HG03457 (cell line): ENCODE results near the gene COL6A1.

Source experiments
- ATAC-seq: cut with Tn5 transposase; IDR thresholded peaks from one replicate; pipeline ENCODE4 v1.9.1; 2021; ENCODE audit warnings: moderate number of reproducible peaks; ENCODE audit not compliant: unreplicated experiment

Gene COL6A1

GRCh38 chr21:46023555-46023954 lies 42.0 kb downstream of the COL6A1 start:
- no peak for ATAC-seq

DNA sequence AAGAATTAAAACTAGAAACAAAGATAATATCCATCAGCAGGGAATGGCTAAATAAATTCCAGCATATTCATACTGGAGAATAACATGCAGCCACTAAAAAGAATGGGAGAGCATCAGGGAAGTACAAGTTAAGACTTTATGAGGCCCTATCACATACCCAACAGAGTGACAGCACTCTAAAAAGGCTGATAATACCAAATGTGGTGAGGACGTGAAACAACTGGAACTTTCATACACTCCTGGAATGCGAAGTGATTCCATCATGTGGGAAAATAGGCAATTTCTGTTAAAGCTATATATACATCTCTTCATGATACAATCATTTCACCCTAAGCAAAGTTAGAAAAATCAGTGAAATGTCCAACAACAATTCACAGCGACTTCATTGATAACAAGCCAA lies 42.6 kb downstream of the COL6A1 start:
- ATAC-seq, result no peak

GRCh38 chr21:46025113-46025770 lies 43.7 kb downstream of the COL6A1 start:
- no peak for ATAC-seq

GRCh38 chr21:46027851-46028493 lies 46.4 kb downstream of the COL6A1 start:
- no peak for ATAC-seq

DNA sequence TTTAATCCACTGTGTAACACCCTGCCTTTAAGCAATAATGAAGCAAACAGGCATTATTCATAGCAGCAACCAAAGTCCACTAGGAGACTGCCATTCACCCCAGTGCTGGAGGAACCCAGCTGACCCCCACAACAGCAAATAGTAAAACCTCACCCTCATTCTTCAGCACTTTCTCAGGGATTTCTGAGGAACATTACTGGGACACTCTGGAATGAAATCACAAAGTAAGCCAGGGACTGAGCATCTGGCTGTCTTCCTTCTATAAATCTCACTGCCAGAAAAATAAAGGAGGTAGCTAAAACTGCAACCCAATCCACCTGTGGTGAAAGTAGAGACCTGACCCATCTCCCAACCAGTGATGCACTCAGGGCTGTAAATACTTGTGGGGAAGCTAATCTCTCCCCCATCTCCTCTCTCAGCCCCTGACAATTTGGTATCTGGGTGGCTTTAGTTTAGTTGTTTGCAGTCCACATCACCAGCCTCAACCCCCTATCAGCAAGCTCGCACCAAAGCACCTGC lies 47.1 kb downstream of the COL6A1 start:
- no peak for ATAC-seq

DNA sequence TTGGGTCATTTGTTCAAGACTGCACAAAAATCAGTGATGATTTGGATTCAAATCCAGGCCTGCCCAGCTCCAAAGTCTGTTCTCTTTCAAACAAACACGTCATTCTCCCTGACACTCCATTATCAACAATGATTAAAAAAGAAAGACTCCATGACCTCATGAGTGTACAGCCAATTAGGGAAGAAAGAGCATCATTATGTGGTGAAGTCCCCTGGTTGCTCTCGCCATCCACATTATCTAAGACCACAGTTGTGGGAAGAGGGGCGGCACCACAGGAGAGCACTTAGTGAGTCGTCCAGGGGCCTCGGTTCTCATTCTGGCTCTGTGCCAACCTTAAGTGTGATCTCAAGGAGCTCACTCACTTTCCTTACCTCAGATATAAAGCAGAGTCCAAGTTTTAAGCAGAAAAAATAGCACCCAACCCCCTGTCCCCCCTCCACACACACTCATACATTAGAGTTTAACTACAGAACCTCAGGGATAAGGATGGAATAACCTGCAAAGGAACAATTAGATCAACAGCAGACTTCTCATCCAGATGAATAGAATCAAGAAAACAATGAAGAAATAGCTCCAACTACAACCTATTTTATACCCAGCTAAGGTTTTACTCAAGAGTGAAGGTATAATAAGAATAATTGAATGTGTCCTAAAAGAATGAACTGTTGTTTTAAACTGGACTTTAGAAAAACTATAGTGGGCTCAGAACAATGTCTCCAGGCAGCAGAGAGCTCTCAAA lies 47.8 kb downstream of the COL6A1 start:
- ATAC-seq, result no peak

DNA sequence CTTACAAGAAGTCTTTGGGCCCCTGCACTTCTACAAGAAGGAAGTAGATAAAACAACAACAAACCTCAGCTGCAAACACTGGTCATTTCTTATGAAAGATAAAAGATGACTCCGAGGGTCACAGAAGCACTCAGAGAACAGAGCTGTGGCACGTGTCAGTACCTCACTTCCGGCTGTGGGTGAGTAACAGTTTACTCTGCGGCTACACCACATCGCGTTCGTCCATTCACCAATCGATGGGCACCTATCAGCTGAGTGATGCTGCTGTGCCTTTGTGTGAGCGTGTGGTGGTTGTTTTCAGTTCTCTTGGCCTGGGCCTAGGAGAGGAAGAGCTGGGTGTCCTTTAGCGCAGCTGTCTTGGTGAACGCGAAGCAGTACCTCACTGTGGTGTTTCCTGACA lies 49.9 kb downstream of the COL6A1 start:
- ATAC-seq, result no peak

DNA sequence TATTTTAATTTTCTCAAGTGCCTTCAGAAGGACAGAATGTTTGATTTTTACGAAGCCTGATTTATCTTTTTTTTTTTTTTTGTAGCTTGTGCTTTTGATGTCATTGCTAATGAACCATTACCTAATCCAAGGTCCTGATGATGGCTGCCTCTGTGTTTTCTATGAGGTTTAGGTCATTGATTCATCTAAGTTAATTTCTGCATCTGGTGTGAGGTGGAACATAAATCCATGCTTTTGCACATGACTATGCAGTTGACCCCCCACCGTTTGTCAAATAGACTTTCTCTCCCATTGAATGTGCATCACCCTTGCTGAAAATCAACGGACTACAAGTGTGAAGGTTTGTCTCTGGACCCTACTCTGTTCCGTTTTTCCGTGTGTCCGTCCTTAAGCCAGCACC lies 50.5 kb downstream of the COL6A1 start:
- no peak for ATAC-seq

DNA sequence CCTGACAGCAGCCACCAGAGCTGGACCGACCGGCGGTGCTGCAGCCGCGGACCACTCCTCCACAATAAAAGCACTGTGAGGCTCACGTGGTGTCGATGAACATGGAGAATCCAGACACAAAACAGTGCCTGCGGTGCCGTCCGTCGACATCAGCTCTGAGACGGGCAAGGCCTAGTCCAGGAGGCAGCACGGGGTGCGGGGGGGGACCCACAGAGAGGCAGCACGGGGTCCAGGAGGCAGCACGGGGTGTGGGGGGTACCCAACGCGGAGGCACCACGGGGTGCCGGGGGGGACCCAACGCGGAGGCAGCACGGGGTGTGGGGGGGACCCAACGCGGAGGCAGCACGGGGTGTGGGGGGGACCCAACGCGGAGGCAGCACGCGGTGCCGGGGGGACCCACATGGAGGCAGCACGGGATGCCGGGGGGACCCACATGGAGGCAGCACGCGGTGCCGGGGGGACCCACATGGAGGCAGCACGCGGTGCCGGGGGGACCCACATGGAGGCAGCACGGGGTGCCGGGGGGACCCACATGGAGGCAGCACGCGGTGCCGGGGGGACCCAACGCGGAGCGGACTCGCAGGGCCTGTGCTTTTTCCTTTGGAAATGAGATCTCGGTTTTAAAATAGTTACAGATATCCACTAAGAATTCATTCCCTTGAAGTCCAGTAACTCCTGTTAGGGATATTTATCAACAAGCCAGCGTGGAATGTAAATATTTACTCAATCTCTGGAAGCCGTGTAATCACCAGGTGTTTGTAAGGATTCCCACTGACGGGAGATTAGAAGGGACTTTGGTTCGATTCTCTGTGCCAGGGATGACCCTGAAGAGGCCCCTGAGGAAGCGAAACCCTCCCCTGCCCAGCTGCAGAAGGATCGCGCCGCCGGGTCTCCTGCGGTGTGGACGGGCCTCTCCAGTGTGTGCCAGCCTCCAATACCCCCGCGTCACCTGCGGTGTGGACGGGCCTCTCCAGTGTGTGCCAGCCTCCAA lies 52.1 kb downstream of the COL6A1 start:
- no peak for ATAC-seq

- ATAC-seq, result no peak
These were observed 54.5 kb downstream of the COL6A1 start for GRCh38 chr21:46035809-46036695.

GRCh38 chr21:46036696-46037330 lies 55.2 kb downstream of the COL6A1 start:
- ATAC-seq, result no peak

GRCh38 chr21:46037331-46038325 lies 56.1 kb downstream of the COL6A1 start:
- no peak for ATAC-seq

DNA sequence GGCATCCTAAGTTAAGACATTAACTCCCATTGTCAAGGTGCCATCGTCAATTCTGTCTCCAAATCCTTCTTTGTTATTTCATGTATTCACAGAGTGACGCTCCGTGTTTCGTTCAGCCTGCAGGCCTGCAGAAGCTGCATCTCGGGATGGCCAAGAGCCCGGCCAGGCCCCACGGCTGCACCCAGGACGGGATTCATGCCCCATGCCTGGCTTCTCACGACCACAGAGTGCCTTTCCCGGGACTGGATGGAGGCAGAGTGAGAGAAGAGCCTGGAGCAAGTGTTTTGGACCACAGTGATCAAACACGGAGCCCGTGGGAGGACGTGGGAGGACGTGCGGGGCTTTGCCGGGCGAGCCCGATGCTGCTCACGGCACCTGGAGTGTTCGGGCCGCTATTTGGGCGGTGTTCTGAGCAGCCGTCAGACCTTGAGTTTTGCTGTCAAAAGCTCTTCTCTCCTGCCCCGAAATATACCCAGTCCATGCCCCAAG lies 56.8 kb downstream of the COL6A1 start:
- no peak for ATAC-seq

DNA sequence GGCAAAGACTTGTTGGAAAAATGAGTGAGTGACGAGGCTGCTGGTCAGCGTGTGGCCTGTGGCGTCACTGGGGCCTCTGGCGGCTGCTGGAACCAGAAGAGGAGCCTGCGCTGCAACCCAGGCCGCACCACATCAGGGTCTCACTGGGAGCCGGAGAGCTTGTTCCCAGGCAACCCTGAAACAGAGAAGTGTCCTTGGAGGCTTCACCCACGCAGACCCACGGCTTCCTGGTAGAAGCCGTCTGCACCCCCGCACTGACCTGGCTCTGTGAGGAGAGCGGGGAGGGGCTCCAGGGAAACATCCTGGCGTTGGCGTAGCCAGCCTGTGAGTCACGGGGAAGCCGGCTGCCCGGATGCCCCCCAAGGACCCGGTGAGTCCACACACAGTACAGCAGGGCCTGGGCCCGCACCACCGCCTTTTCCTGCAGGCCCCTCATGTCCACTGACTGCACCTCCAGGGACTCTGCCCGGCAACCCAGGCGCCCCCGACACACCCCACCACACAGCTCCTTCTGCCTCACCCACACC lies 57.4 kb downstream of the COL6A1 start:
- ATAC-seq, result no peak

- no peak for ATAC-seq
These were observed 58.5 kb downstream of the COL6A1 start for GRCh38 chr21:46039891-46040660.

- no peak for ATAC-seq
These were observed 59.1 kb downstream of the COL6A1 start for GRCh38 chr21:46040707-46041106.

DNA sequence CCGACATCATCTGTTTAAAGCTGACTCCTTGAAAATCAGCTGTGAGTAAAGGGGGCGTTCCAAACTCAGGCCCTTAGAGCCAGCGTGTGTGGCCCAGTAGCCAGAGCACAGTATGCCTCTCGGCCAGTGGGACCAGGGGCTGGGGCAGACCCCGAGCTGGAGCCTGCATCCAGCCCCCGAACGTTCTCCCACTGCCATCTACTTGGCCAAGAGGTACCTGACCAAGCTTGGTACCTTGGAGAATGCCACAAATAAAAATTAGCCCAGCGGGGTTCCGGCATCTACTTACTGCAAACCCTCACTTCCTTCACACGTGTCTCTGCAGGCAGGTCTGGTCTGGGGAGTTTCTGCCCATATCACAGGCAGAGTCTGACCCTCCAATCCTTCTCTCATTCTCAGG lies 59.6 kb downstream of the COL6A1 start:
- ATAC-seq, result no peak
